ENCODE results near the gene OR2F2. TPM values are rescaled to one million over a fixed set of nuclear protein-coding genes. Genes with fewer than 3 reads are reported as not detected.

Gene OR2F2
- polyA plus RNA-seq, 1 of the 3 experiments (the other 2 are of a cell fraction): 0.07 TPM

DNA sequence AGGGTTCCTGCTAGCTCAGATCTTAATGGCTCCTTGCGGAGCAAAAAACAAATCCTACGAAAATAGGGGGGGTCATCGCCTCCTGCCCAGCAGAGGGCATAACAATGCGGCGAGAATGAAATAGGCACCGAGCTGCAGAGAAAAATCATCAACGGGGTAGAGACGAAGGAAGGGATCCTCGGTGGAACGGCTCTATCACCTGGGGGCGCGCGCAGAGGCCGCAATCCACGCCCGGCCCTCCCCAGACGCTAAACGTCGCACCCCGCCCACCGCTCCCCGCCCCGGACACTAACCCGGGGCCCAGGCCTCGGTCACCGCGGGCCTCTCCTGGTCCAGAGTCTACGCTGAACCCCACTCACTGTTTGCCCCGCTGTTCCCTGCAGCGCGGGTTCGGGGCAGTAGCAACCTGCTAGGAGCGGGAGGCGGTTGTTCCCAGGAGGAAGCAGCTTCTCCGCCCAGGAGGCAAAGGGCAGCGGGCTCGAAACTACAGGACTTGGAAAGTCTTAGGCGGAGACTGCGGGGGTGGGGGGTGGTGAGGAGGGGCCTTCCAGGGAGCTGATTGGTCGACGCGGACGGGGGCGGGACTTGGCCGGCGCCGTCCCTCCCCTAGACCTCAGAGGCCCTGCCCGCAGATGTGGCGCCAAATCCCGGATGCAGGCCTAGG is 33.2 kb upstream of the OR2F2 start, which contains the start of gene TCAF1 (continued):
- TF ChIP-seq, protein P1, sequence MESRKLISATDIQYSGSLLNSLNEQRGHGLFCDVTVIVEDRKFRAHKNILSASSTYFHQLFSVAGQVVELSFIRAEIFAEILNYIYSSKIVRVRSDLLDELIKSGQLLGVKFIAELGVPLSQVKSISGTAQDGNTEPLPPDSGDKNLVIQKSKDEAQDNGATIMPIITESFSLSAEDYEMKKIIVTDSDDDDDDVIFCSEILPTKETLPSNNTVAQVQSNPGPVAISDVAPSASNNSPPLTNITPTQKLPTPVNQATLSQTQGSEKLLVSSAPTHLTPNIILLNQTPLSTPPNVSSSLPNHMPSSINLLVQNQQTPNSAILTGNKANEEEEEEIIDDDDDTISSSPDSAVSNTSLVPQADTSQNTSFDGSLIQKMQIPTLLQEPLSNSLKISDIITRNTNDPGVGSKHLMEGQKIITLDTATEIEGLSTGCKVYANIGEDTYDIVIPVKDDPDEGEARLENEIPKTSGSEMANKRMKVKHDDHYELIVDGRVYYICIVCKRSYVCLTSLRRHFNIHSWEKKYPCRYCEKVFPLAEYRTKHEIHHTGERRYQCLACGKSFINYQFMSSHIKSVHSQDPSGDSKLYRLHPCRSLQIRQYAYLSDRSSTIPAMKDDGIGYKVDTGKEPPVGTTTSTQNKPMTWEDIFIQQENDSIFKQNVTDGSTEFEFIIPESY (IDR thresholded peaks at IDR 0.05; ENCODE audit: borderline replicate concordance, low read depth): no peak
- TF ChIP-seq, protein P2, sequence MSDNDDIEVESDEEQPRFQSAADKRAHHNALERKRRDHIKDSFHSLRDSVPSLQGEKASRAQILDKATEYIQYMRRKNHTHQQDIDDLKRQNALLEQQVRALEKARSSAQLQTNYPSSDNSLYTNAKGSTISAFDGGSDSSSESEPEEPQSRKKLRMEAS (IDR thresholded peaks at IDR 0.05; ENCODE audit: low read depth): 0 out of 2 replicates have a peak, but pooled peaks have one; percentile 15
- TF ChIP-seq, protein P3, sequence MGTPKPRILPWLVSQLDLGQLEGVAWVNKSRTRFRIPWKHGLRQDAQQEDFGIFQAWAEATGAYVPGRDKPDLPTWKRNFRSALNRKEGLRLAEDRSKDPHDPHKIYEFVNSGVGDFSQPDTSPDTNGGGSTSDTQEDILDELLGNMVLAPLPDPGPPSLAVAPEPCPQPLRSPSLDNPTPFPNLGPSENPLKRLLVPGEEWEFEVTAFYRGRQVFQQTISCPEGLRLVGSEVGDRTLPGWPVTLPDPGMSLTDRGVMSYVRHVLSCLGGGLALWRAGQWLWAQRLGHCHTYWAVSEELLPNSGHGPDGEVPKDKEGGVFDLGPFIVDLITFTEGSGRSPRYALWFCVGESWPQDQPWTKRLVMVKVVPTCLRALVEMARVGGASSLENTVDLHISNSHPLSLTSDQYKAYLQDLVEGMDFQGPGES (IDR thresholded peaks at IDR 0.05; ENCODE audit: low read depth, low read length): no peak
- TF ChIP-seq, protein P4, sequence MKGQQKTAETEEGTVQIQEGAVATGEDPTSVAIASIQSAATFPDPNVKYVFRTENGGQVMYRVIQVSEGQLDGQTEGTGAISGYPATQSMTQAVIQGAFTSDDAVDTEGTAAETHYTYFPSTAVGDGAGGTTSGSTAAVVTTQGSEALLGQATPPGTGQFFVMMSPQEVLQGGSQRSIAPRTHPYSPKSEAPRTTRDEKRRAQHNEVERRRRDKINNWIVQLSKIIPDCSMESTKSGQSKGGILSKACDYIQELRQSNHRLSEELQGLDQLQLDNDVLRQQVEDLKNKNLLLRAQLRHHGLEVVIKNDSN (IDR thresholded peaks at IDR 0.05; ENCODE audit: borderline replicate concordance, low read depth): no peak
- no peak; the same call in 1 of the 2 replicates for TF ChIP-seq NFIC (IDR thresholded peaks at IDR 0.05; ENCODE audit: borderline replicate concordance)
- peak; percentile 33; the same call in 1 of the 2 replicates for TF ChIP-seq GATA2 (CRISPR knock-in tag; IDR thresholded peaks at IDR 0.05)
- peak; percentile 62; the same call in 1 of the 2 replicates for TF ChIP-seq MXI1 (IDR thresholded peaks at IDR 0.05; ENCODE audit: low read depth, low read length)
- TF ChIP-seq YY1 (IDR thresholded peaks at IDR 0.05; ENCODE audit: low read depth): no peak; the same call in 1 of the 2 replicates
- peak; percentile 56; the same call in 1 of the 2 replicates for TF ChIP-seq SIN3A (IDR thresholded peaks at IDR 0.05; ENCODE audit: borderline replicate concordance, low read depth, low read length)
- no peak for TF ChIP-seq EP300 (IDR thresholded peaks at IDR 0.05; ENCODE audit: borderline replicate concordance in 1 of 2, low read depth in 1 of 2, low read length in 1 of 2)
- TF ChIP-seq POLR2AphosphoS5 (IDR thresholded peaks at IDR 0.05; ENCODE audit: low read depth, low read length): peak; percentile 98
- TF ChIP-seq, protein P5, sequence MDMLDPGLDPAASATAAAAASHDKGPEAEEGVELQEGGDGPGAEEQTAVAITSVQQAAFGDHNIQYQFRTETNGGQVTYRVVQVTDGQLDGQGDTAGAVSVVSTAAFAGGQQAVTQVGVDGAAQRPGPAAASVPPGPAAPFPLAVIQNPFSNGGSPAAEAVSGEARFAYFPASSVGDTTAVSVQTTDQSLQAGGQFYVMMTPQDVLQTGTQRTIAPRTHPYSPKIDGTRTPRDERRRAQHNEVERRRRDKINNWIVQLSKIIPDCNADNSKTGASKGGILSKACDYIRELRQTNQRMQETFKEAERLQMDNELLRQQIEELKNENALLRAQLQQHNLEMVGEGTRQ (IDR thresholded peaks at IDR 0.05; ENCODE audit: borderline replicate concordance, low read depth, low read length): no peak
- no peak for TF ChIP-seq FOXM1 (IDR thresholded peaks at IDR 0.05; ENCODE audit: low read depth)
- peak; percentile 94 for TF ChIP-seq TAF1 (IDR thresholded peaks at IDR 0.05; ENCODE audit: borderline replicate concordance, low read depth, low read length)
- TF ChIP-seq RCOR1 (IDR thresholded peaks at IDR 0.05; ENCODE audit: low read length): 0 out of 2 replicates have a peak, but pooled peaks have one; percentile 38
- no peak for TF ChIP-seq MEF2A (IDR thresholded peaks at IDR 0.05; ENCODE audit: borderline replicate concordance, low read depth)
- TF ChIP-seq, protein P6, sequence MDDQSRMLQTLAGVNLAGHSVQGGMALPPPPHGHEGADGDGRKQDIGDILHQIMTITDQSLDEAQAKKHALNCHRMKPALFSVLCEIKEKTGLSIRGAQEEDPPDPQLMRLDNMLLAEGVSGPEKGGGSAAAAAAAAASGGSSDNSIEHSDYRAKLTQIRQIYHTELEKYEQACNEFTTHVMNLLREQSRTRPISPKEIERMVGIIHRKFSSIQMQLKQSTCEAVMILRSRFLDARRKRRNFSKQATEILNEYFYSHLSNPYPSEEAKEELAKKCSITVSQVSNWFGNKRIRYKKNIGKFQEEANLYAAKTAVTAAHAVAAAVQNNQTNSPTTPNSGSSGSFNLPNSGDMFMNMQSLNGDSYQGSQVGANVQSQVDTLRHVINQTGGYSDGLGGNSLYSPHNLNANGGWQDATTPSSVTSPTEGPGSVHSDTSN (IDR thresholded peaks at IDR 0.05): no peak
- peak; percentile 11; the same call in 1 of the 2 replicates for TF ChIP-seq FOXJ3 (CRISPR knock-in tag; IDR thresholded peaks at IDR 0.05)
- TF ChIP-seq SMC3 (IDR thresholded peaks at IDR 0.05; ENCODE audit: low read depth, low read length): peak; percentile 27
